Common myeloid progenitor, CD34-positive (primary cell): ENCODE results near the gene C3.
A peak's percentile ranks its signal among the peaks of the same experiment; 100 is the strongest.
"Not testable (repeated sequence)": the region's sequence is repeated elsewhere in the genome, so short reads cannot be mapped to it uniquely, and the experiment has no call there.

Source experiments
- CTCF ChIA-PET: fragments of 350-600 bp; sonication (Branson Sonifier 250); formaldehyde crosslinking; loops from one replicate; lab custom pipeline; 2021; ENCODE audit warnings: antibody characterized with exemption; lab: Charles Lee
- POLR2A ChIA-PET: fragments of 350-600 bp; sonication (Branson Sonifier 250); formaldehyde crosslinking; loops from one replicate; lab custom pipeline; 2021; ENCODE audit warnings: antibody characterized with exemption; lab: Charles Lee
- DNase-seq, 3 donors: peaks; one replicate each; pipeline versions ENCODE4 v3.0.0 to v3.0.0-alpha.2; 2013
- H3K27ac ChIP-seq, 2 experiments: 1 replicate in 1 of 2; 2 replicates in 1 of 2; pipeline ENCODE4 v1.7.0; 2013; ENCODE audit warnings: inconsistent platforms in 2 of 2, low read length in 2 of 2, mild to moderate bottlenecking in 2 of 2, low read depth in 1 of 2, moderate library complexity in 1 of 2; ENCODE audit not compliant: severe bottlenecking in 2 of 2, insufficient read depth in 1 of 2, poor library complexity in 1 of 2
- H3K27me3 ChIP-seq, 5 experiments: replicated peaks in 2 of 5; 1 replicate in 3 of 5; 2 replicates in 2 of 5; pipeline versions ENCODE4 v1.6.1 to v1.7.0; 2013; ENCODE audit warnings: low read length in 4 of 5, mild to moderate bottlenecking in 2 of 5, moderate library complexity in 2 of 5, inconsistent platforms in 1 of 5; ENCODE audit not compliant: insufficient read depth in 5 of 5, control insufficient read depth in 4 of 5
- H3K36me3 ChIP-seq, 4 experiments: 1 replicate in 2 of 4; 2 replicates in 2 of 4; pipeline versions ENCODE4 v1.6.1 to v1.7.0; 2013; ENCODE audit warnings: low read length in 3 of 4, control low read depth in 1 of 4, mild to moderate bottlenecking in 1 of 4; ENCODE audit not compliant: control insufficient read depth in 4 of 4, insufficient read depth in 4 of 4
- H3K4me1 ChIP-seq, 4 experiments: 1 replicate in 3 of 4; 2 replicates in 1 of 4; pipeline versions ENCODE4 v1.6.1 to v1.7.1; 2013; ENCODE audit warnings: low read length in 3 of 4, mild to moderate bottlenecking in 3 of 4, control low read depth in 1 of 4, inconsistent platforms in 1 of 4, moderate library complexity in 1 of 4; ENCODE audit not compliant: control insufficient read depth in 4 of 4, insufficient read depth in 4 of 4; ENCODE audit errors: control extremely low read depth in 1 of 4
- H3K4me3 ChIP-seq, 7 experiments: 1 replicate in 4 of 7; 2 replicates in 3 of 7; pipeline versions ENCODE4 v1.5.1 to v1.7.0; 2013; ENCODE audit warnings: mild to moderate bottlenecking in 7 of 7, low read length in 6 of 7, moderate library complexity in 6 of 7, inconsistent platforms in 2 of 7, low read depth in 2 of 7, control low read depth in 1 of 7; ENCODE audit not compliant: insufficient read depth in 4 of 7, control insufficient read depth in 1 of 7; ENCODE audit errors: extremely low read depth in 1 of 7
- H3K9me3 ChIP-seq, 5 experiments: 1 replicate in 4 of 5; 2 replicates in 1 of 5; pipeline versions ENCODE4 v1.6.1 to v1.7.1; 2013; ENCODE audit warnings: low read length in 4 of 5, mild to moderate bottlenecking in 2 of 5, inconsistent platforms in 1 of 5, low read depth in 1 of 5, moderate library complexity in 1 of 5; ENCODE audit not compliant: control insufficient read depth in 4 of 5, insufficient read depth in 2 of 5; ENCODE audit errors: control extremely low read depth in 1 of 5
- WGBS: methylation state at CpG from one replicate; pipeline ENCODE4 v1.1.5; 2013; ENCODE audit not compliant: insufficient coverage; 5-methylcytosine and 5-hydroxymethylcytosine counted together

The C3 gene

DNA sequence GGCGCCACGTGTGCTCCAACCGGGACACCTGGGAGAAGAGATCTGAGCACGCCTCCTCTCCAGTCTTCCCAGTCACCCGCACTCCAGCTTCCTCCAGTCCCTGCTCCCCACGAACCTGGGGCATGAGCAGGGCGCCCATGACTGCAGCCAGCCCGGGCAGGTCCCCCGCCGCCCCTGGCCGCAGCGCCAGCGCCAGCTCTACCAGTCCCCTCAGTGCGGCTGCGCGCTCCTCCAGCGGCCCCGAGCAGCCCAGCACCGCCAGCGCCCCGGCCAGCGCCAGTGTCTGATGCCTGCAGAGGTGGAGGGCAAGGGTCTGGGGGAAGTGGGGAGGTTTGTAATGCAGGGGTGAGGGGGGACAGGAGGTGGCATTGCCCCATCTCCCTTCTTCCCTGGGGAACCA, 33.7 kb upstream of the C3 start:
- peak in 1 of 3 donors; percentile 24 for DNase-seq
- POLR2A ChIA-PET = no interaction called here
- H3K36me3 ChIP-seq = peaks cover 0 to 4% (median under 1%) of the 10 kb centered on the region in 4 experiments
- peak overlapping the region in 2 of 7 experiments; percentile 57 to 78 for H3K4me3 ChIP-seq
- peaks cover 0 to 13% (median 8%) of the 10 kb centered on the region in 4 experiments for H3K4me1 ChIP-seq
- H3K27ac ChIP-seq = no peak overlapping the region
- no peaks in the 10 kb centered on the region for H3K27me3 ChIP-seq
- WGBS = 95% methylated on average over 12 of the region's 22 CpGs
- H3K9me3 ChIP-seq = no peaks in the 10 kb centered on the region
- CTCF ChIA-PET = interaction anchor here (1.1 to 2.2 kb wide), 4 partner anchors 9 to 49 kb away, joined by 3 to 6 read pairs (median 6); partner anchors contain the start of genes SH2D3A and TRIP10

GRCh38 chr19:6753178-6754031, 33.0 kb upstream of the C3 start:
- H3K9me3 ChIP-seq = no peaks in the 10 kb centered on the region
- WGBS = under 1% methylated on average over 50 of the region's 50 CpGs
- no peak overlapping the region for H3K27ac ChIP-seq
- peak overlapping the region; percentile 23 to 78 (median 67) for H3K4me3 ChIP-seq
- no peaks in the 10 kb centered on the region for H3K27me3 ChIP-seq
- H3K4me1 ChIP-seq = peaks cover 0 to 13% (median 8%) of the 10 kb centered on the region in 4 experiments
- H3K36me3 ChIP-seq = peaks cover 0 to 5% (median 2%) of the 10 kb centered on the region in 4 experiments
- peak; percentile 91 to 95 (median 94) for DNase-seq
- CTCF ChIA-PET = interaction anchor here (1.0 to 2.2 kb wide), 5 partner anchors 10 to 49 kb away, joined by 3 to 6 read pairs (median 5); partner anchors contain the start of genes SH2D3A and TRIP10
- POLR2A ChIA-PET = interaction anchor here (1.0 to 1.1 kb wide), 2 partner anchors 50 to 108 kb away, joined by 4 to 6 read pairs; no protein-coding TSS in a partner anchor

GRCh38 chr19:6752256-6753177, 32.1 kb upstream of the C3 start:
- no peaks in the 10 kb centered on the region for H3K9me3 ChIP-seq
- DNase-seq = no peak
- peaks cover 0 to 9% (median 2%) of the 10 kb centered on the region in 4 experiments for H3K36me3 ChIP-seq
- ChIA-PET POLR2A (interaction anchor here (1.0 to 1.1 kb wide), 2 partner anchors 50 to 109 kb away, joined by 4 to 6 read pairs; no protein-coding TSS in a partner anchor), CTCF (interaction anchor here (0.5 to 1.6 kb wide), 4 partner anchors 14 to 159 kb away, joined by 3 to 6 read pairs (median 4); partner anchors contain the start of gene TRIP10)
- WGBS = 80% methylated on average over 38 of the region's 50 CpGs
- H3K4me3 ChIP-seq = peak overlapping the region; percentile 6 to 78 (median 67)
- H3K4me1 ChIP-seq = peaks cover 0 to 13% (median 8%) of the 10 kb centered on the region in 4 experiments
- H3K27ac ChIP-seq = no peak overlapping the region
- no peaks in the 10 kb centered on the region for H3K27me3 ChIP-seq

DNA sequence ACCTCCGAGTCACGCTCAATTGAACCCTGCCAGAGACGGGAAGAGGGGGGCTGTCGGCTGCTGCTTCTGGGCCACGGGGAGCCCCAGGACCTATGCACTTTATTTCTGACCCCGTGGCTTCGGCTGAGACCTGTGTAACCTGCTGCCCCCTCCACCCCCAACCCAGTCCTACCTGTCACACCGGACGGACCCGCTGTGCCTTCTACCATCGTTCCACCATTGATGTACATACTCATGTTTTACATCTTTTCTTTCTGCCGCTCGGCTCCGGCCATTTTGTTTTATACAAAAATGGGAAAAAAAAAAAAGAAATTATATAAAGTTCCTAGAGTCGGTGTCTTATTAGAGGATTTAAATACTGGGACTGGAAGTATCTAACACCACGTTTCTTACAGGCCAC, 30.7 kb upstream of the C3 start:
- Histone ChIP-seq H3K4me3 (no peak overlapping the region), H3K27me3 (no peaks in the 10 kb centered on the region), H3K36me3 (peaks cover 0 to 22% (median 8%) of the 10 kb centered on the region in 4 experiments), H3K9me3 (peaks cover 0 to 4% (median 0%) of the 10 kb centered on the region in 5 experiments), H3K27ac (no peak overlapping the region), H3K4me1 (peaks cover 0 to 13% (median 8%) of the 10 kb centered on the region in 4 experiments)
- POLR2A ChIA-PET = no interaction called here
- no peak for DNase-seq
- WGBS = 99% methylated on average over 9 of the region's 16 CpGs
- CTCF ChIA-PET = no interaction called here

DNA sequence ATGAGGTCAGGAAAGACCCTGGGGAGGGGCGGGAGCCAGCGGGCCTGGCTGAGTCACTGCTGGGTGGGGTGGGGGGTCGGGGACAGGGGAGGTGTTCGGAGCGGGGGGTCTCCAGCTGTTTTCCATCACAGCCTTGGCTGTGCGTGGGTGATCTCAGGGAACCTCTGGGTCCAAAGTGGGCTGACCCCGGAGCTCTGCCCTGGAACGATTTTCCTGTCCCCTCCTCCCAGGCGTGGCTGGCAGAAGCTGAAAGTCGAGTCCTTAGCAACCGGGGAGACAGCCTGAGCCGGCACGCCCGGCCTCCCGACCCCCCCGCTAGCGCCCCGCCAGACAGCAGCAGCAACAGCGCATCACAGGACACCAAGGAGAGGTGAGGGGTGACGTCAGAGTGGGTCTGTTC, 29.6 kb upstream of the C3 start:
- Histone ChIP-seq H3K4me1 (peaks cover 0 to 13% (median 8%) of the 10 kb centered on the region in 4 experiments), H3K9me3 (peaks cover 0 to 4% (median 0%) of the 10 kb centered on the region in 5 experiments), H3K4me3 (no peak overlapping the region), H3K36me3 (peaks cover 0 to 25% (median 12%) of the 10 kb centered on the region in 4 experiments), H3K27ac (no peak overlapping the region), H3K27me3 (no peaks in the 10 kb centered on the region)
- ChIA-PET POLR2A (interaction anchor here (0.6 kb wide), 1 partner anchor 515 kb away, joined by 3 read pairs; no protein-coding TSS in a partner anchor), CTCF (no interaction called here)
- WGBS = 97% methylated on average over 15 of the region's 20 CpGs
- no peak for DNase-seq

DNA sequence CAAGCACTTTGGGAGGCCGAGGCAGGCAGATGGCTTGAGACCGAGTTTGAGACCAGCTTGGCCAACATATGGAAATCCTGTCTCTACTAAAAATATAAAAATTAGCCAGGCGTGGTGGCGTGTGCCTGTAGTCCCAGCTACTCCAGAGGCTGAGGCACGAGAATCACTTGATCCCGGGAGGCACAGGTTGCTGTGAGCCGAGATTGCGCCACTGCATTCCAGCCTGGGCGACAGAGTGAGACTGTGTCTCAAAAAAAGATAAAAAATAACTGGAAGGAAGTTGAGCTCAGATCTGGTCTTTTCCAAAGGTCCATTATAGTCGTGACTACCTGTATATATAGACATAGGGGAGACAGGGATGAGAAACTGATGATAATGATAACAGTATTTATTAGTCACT, 28.1 kb upstream of the C3 start:
- POLR2A ChIA-PET, DNase-seq, H3K4me3 ChIP-seq, H3K27ac ChIP-seq, H3K27me3 ChIP-seq, H3K4me1 ChIP-seq, H3K9me3 ChIP-seq: not testable (repeated sequence)
- WGBS = 98% methylated on average over 8 of the region's 10 CpGs
- peaks cover 0 to 36% (median 18%) of the 10 kb centered on the region in 4 experiments for H3K36me3 ChIP-seq
- CTCF ChIA-PET = interaction anchor here (1.0 to 1.3 kb wide), 3 partner anchors 12 to 21 kb away, joined by 3 read pairs; no protein-coding TSS in a partner anchor
